A204.1 (cell line): ENCODE data around the gene NOVA2.
A peak's percentile ranks its signal among the peaks of the same experiment; 100 is the strongest.
"Not testable (repeated sequence)": the region's sequence is repeated elsewhere in the genome, so short reads cannot be mapped to it uniquely, and the experiment has no call there.

ENCODE experiments used
- FAIRE-seq: peaks from 2 replicates; lab custom pipeline; 2012; peaks lifted over from hg19 to GRCh38; lab: Jason Lieb, UNC

The NOVA2 gene

GRCh38 chr19:45920458-45920857, 53.2 kb downstream of the NOVA2 start:
- FAIRE-seq: no peak

GRCh38 chr19:45919678-45920077, 54.0 kb downstream of the NOVA2 start:
- no peak for FAIRE-seq

GRCh38 chr19:45918721-45919120, 54.9 kb downstream of the NOVA2 start:
- FAIRE-seq: no peak

GRCh38 chr19:45917421-45918091, 56.1 kb downstream of the NOVA2 start:
- FAIRE-seq: no peak

- no peak for FAIRE-seq
Observed at GRCh38 chr19:45913874-45914830, 59.5 kb downstream of the NOVA2 start, which contains the start of gene NANOS2. TSS of gene NANOS2 (minus strand) at chr19:45914778. CDS start at chr19:45914693, 85 bp downstream.

GRCh38 chr19:45911291-45911690, 62.4 kb downstream of the NOVA2 start:
- no peak for FAIRE-seq

- FAIRE-seq: no peak
Observed at GRCh38 chr19:45908956-45909355, 64.7 kb downstream of the NOVA2 start.

- no peak for FAIRE-seq
Observed at GRCh38 chr19:45906221-45906620, 67.4 kb downstream of the NOVA2 start.

- no peak for FAIRE-seq
Observed at GRCh38 chr19:45905011-45905410, 68.7 kb downstream of the NOVA2 start.

- FAIRE-seq: peak; percentile 94
Observed at GRCh38 chr19:45902651-45903625, 70.7 kb downstream of the NOVA2 start.

- no peak for FAIRE-seq
Observed at GRCh38 chr19:45901912-45902650, 71.6 kb downstream of the NOVA2 start, which contains the start of gene MYPOP. TSS of gene MYPOP (minus strand) at chr19:45902613. CDS start at chr19:45901773, 840 bp downstream.

- no peak for FAIRE-seq
Observed at GRCh38 chr19:45901432-45901911, 72.2 kb downstream of the NOVA2 start.

GRCh38 chr19:45900738-45901431, 72.8 kb downstream of the NOVA2 start:
- FAIRE-seq: no peak

GRCh38 chr19:45899919-45900589, 73.6 kb downstream of the NOVA2 start:
- no peak for FAIRE-seq

- no peak for FAIRE-seq
Observed at GRCh38 chr19:45899253-45899652, 74.4 kb downstream of the NOVA2 start.

- FAIRE-seq: no peak
Observed at GRCh38 chr19:45897261-45897812, 76.3 kb downstream of the NOVA2 start.

- FAIRE-seq: not testable (repeated sequence)
Observed at GRCh38 chr19:45895983-45896599, 77.6 kb downstream of the NOVA2 start.

GRCh38 chr19:45895519-45895972, 78.1 kb downstream of the NOVA2 start:
- FAIRE-seq: no peak

GRCh38 chr19:45890877-45891276, 82.8 kb downstream of the NOVA2 start:
- FAIRE-seq: no peak
